B cell (primary cell): ENCODE measurements around the gene TRIM25. TPM values are rescaled to one million over a fixed set of nuclear protein-coding genes. Genes with fewer than 3 reads are reported as not detected.

ENCODE experiments used
- ATAC-seq: fragments of 200-7000 bp; cut with Tn5 transposase; one replicate; pipeline ENCODE4 v1.10.0; 2021; ENCODE audit warnings: low read depth, mild to moderate bottlenecking, moderate number of reproducible peaks, moderate library complexity
- CTCF ChIA-PET: fragments of 350-600 bp; sonication (Branson Sonifier 250); formaldehyde crosslinking; loops from one replicate; lab custom pipeline; 2021; ENCODE audit warnings: antibody characterized with exemption, inconsistent platforms; lab: Charles Lee
- POLR2A ChIA-PET: fragments of 350-600 bp; sonication (Branson Sonifier 250); formaldehyde crosslinking; loops from one replicate; lab custom pipeline; 2021; ENCODE audit warnings: antibody characterized with exemption; lab: Charles Lee
- DNase-seq: peaks from one replicate; pipeline ENCODE4 v3.0.0; 2013
- H2AFZ ChIP-seq: 2 replicates; pipeline ENCODE4 v1.6.1; 2012; ENCODE audit warnings: mild to moderate bottlenecking, low read depth, low read length; ENCODE audit not compliant: insufficient read depth, poor library complexity, severe bottlenecking
- H3K27ac ChIP-seq, 2 donors: 1 replicate in 1 of 2; 2 replicates in 1 of 2; pipeline ENCODE4 v1.5.1; 2012 to 2013; ENCODE audit warnings: low read length in 2 of 2, mild to moderate bottlenecking in 2 of 2, moderate library complexity in 1 of 2
- H3K27me3 ChIP-seq, 4 experiments: fragments of 200-600 bp in 1 of 4; sonication (generic) in 1 of 4; replicated peaks in 1 of 4; 1 replicate in 2 of 4; 2 replicates in 2 of 4; pipeline versions ENCODE4 v1.6.1 to v1.7.0; 2013 to 2016; ENCODE audit warnings: low read length in 3 of 4, mild to moderate bottlenecking in 2 of 4, mixed read lengths in 1 of 4, moderate library complexity in 1 of 4; ENCODE audit not compliant: insufficient read depth in 4 of 4, control insufficient read depth in 3 of 4; ENCODE audit errors: control extremely low read depth in 1 of 4
- H3K36me3 ChIP-seq, 2 experiments: replicated peaks in 1 of 2; 1 replicate in 1 of 2; 2 replicates in 1 of 2; pipeline versions ENCODE4 v1.6.1 to v1.7.1; 2013; ENCODE audit warnings: low read length in 1 of 2; ENCODE audit not compliant: insufficient read depth in 2 of 2, control insufficient read depth in 1 of 2; ENCODE audit errors: control extremely low read depth in 1 of 2, extremely low read depth in 1 of 2
- H3K4me1 ChIP-seq, 2 donors: fragments of 200-600 bp in 1 of 2; sonication (generic) in 1 of 2; 1 replicate in 1 of 2; 2 replicates in 1 of 2; pipeline versions ENCODE4 v1.5.1 to v1.6.1; 2013 to 2017; ENCODE audit warnings: low read length in 2 of 2; ENCODE audit not compliant: control insufficient read depth in 2 of 2, insufficient read depth in 2 of 2
- H3K4me2 ChIP-seq: replicated peaks from 2 replicates; pipeline ENCODE3; 2012; ENCODE audit warnings: mild to moderate bottlenecking, low read depth, low read length; ENCODE audit not compliant: poor library complexity, severe bottlenecking
- H3K4me3 ChIP-seq, 5 experiments: fragments of 200-600 bp in 1 of 5; sonication (generic) in 1 of 5; 1 replicate in 3 of 5; 2 replicates in 2 of 5; pipeline versions ENCODE4 v1.5.1 to v1.7.0; 2011 to 2016; ENCODE audit warnings: low read length in 4 of 5, mild to moderate bottlenecking in 4 of 5, low read depth in 2 of 5, control low read depth in 1 of 5, moderate library complexity in 1 of 5; ENCODE audit not compliant: insufficient read depth in 1 of 5; ENCODE audit errors: control extremely low read depth in 1 of 5, extremely low read depth in 1 of 5
- H3K79me2 ChIP-seq: fragments of 200-600 bp; sonication (generic); one replicate; pipeline ENCODE4 v1.6.0; 2016; ENCODE audit warnings: low read length; ENCODE audit not compliant: control insufficient read depth, insufficient read depth
- H3K9ac ChIP-seq: fragments of 200-600 bp; sonication (generic); 2 replicates; pipeline ENCODE4 v1.6.1; 2017; ENCODE audit warnings: mild to moderate bottlenecking, low read length, moderate library complexity
- H3K9me3 ChIP-seq, 3 donors: one replicate each; pipeline versions ENCODE4 v1.6.1 to v1.7.1; 2013; ENCODE audit warnings: low read length in 2 of 3; ENCODE audit not compliant: control insufficient read depth in 2 of 3, insufficient read depth in 1 of 3; ENCODE audit errors: control extremely low read depth in 1 of 3
- H4K20me1 ChIP-seq: 2 replicates; pipeline ENCODE4 v1.6.0; 2012; ENCODE audit warnings: mild to moderate bottlenecking, low read length; ENCODE audit not compliant: insufficient read depth, control insufficient read depth, poor library complexity, severe bottlenecking
- H3K27ac Mint-ChIP-seq: one replicate; pipeline ENCODE4 v1.8.0; 2021; ENCODE audit warnings: mixed read lengths
- H3K27me3 Mint-ChIP-seq: one replicate; pipeline ENCODE4 v1.8.0; 2021; ENCODE audit warnings: mixed read lengths
- H3K4me1 Mint-ChIP-seq: one replicate; pipeline ENCODE4 v1.8.0; 2021; ENCODE audit warnings: mixed read lengths
- H3K4me3 Mint-ChIP-seq: one replicate; pipeline ENCODE4 v1.8.0; 2021; ENCODE audit warnings: mixed read lengths
- H3K9me3 Mint-ChIP-seq: one replicate; pipeline ENCODE4 v1.8.0; 2022; ENCODE audit warnings: mixed read lengths; ENCODE audit not compliant: insufficient read depth
- EZH2 ChIP-seq: IDR thresholded peaks from 2 replicates; pipeline ENCODE4 v1.6.1; 2012; ENCODE audit warnings: borderline replicate concordance, low read depth, mild to moderate bottlenecking, moderate library complexity, low read length; ENCODE audit not compliant: insufficient read depth, poor library complexity, severe bottlenecking
- WGBS: methylation state at CpG from one replicate; pipeline ENCODE4 v1.1.5; 2013; ENCODE audit warnings: missing lambda C conversion rate; ENCODE audit not compliant: insufficient coverage; 5-methylcytosine and 5-hydroxymethylcytosine counted together
- intact Hi-C: fragments of 100-400 bp; cut with micrococcal nuclease; formaldehyde crosslinking; loops from one replicate; pipeline ENCODE4 v1.10.0; 2022
- polyA plus RNA-seq: library from polyadenylated mRNA; depleted of rRNA; stranded (reverse); fragments of >200 nt; gene quantifications from 2 replicates; pipeline ENCODE4 v1.2.3, GENCODE V29; 2012
- total RNA-seq, 2 donors: library from RNA; stranded (reverse); fragments of 120-200 nt in 1 of 2; gene quantifications; 1 replicate in 1 of 2; 2 replicates in 1 of 2; pipeline versions ENCODE4 v1.2.3 to v1.2.4, GENCODE V29; 2013 to 2022
- TF ChIP-seq, protein P1 (sequence below): fragments of 200-600 bp; IDR thresholded peaks from one replicate; pipeline ENCODE4 v1.8.0; 2022; ENCODE audit warnings: antibody characterized with exemption, mild to moderate bottlenecking

Gene TRIM25
- total and polyA plus RNA-seq, 2 donors (not counting 1 experiment from before 2014, with no cell fraction given): 38.5 to 92.4 TPM

DNA sequence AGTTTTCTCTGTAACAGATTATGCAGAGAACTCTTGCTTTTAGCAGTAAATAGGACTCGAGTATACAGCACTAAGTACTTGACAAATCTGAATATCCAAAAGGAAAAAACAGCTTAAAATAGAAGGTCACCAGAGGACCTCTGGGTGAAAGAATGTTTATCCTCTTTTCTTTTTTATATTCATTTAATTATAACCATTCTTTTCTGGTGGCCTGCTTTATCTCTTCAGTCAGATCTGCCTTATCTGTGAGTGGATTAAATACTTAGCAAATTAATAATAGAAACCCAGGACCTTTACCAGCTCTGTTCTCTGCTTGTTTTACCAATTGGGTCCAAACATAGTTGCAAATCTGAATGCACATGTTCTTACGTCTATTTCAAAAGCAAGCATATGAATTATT lies 71.3 kb downstream of the TRIM25 start:
- intact Hi-C loops: no loop called here
- no peaks in the 10 kb centered on the region for H3K27me3 ChIP-seq
- WGBS: 100% methylated on average over 1 of the region's 2 CpGs

DNA sequence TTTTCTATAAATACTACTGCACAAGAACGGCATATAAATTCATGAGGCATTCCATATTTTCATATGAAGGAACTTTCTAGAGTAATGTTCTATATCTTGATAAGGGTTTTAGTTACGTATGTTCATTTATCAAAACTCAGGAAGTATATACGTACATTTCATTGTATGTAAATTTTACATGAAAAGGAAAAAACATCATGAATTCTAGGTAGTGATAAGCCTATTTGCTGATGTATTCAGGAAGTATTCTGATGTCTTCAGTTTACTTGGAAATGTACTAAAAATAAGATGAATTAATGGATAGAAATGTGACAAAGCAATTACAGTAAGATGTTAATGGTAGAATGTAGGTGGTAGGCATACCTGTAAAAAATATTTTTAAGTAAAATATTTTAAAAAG lies 75.2 kb downstream of the TRIM25 start:
- Histone ChIP-seq H3K4me3 (no peak overlapping the region), H3K9me3 (no peaks in the 10 kb centered on the region), H3K79me2 (peaks cover 20% of the 10 kb centered on the region), H2AFZ (no peak overlapping the region), H3K27me3 (no peaks in the 10 kb centered on the region), H3K27ac (no peak overlapping the region), H4K20me1 (no peaks in the 10 kb centered on the region), H3K9ac (no peak overlapping the region), H3K4me1 (peaks cover 9 to 10% of the 10 kb centered on the region in 2 donors), H3K4me2 (no peak overlapping the region), H3K36me3 (peaks cover 0 to 7% of the 10 kb centered on the region in 2 experiments)
- Mint-ChIP-seq H3K27me3 (no peaks in the 10 kb centered on the region), H3K9me3 (no peaks in the 10 kb centered on the region), H3K27ac (no peak overlapping the region), H3K4me1 (peaks cover 19% of the 10 kb centered on the region), H3K4me3 (no peak overlapping the region)
- ChIA-PET POLR2A (no interaction called here), CTCF (interaction anchor here (1.2 kb wide), 1 partner anchor 19 kb away, joined by 5 read pairs; no protein-coding TSS in a partner anchor)
- no CpG with 5 or more reads among the region's 3 CpGs for WGBS
- intact Hi-C loops: loop anchor here (10.0 kb wide), 1 partner anchor 1246 kb away; the partner anchor contains the start of gene DYNLL2
- ATAC-seq (no peak), DNase-seq (no peak)
- TF ChIP-seq, protein P1, sequence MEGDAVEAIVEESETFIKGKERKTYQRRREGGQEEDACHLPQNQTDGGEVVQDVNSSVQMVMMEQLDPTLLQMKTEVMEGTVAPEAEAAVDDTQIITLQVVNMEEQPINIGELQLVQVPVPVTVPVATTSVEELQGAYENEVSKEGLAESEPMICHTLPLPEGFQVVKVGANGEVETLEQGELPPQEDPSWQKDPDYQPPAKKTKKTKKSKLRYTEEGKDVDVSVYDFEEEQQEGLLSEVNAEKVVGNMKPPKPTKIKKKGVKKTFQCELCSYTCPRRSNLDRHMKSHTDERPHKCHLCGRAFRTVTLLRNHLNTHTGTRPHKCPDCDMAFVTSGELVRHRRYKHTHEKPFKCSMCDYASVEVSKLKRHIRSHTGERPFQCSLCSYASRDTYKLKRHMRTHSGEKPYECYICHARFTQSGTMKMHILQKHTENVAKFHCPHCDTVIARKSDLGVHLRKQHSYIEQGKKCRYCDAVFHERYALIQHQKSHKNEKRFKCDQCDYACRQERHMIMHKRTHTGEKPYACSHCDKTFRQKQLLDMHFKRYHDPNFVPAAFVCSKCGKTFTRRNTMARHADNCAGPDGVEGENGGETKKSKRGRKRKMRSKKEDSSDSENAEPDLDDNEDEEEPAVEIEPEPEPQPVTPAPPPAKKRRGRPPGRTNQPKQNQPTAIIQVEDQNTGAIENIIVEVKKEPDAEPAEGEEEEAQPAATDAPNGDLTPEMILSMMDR: no peak
- TF ChIP-seq EZH2: no peak

More for the DNA sequence above, 71.3 kb downstream of the TRIM25 start:
- no peaks in the 10 kb centered on the region for H3K27me3 Mint-ChIP-seq
- ATAC-seq (no peak), DNase-seq (no peak)
- Histone ChIP-seq H3K4me2 (no peak overlapping the region), H3K36me3 (peaks cover 2 to 10% of the 10 kb centered on the region in 2 experiments), H4K20me1 (no peaks in the 10 kb centered on the region), H3K79me2 (peaks cover 20% of the 10 kb centered on the region), H2AFZ (no peak overlapping the region), H3K9ac (no peak overlapping the region), H3K4me1 (no peaks in the 10 kb centered on the region), H3K4me3 (no peak overlapping the region), H3K27ac (no peak overlapping the region), H3K9me3 (no peaks in the 10 kb centered on the region)
- CTCF ChIA-PET: interaction anchor here (1.1 kb wide), 1 partner anchor 23 kb away, joined by 3 read pairs; no protein-coding TSS in a partner anchor
- H3K27ac Mint-ChIP-seq: no peak overlapping the region
- H3K4me3 Mint-ChIP-seq: no peak overlapping the region
- POLR2A ChIA-PET: interaction anchor here (0.6 kb wide), 2 partner anchors 25 to 69 kb away, joined by 3 read pairs; no protein-coding TSS in a partner anchor
- no peaks in the 10 kb centered on the region for H3K9me3 Mint-ChIP-seq
- H3K4me1 Mint-ChIP-seq: peaks cover 4% of the 10 kb centered on the region
- TF ChIP-seq, protein P1: no peak
- TF ChIP-seq EZH2: no peak
